ENCODE results near the gene IGF1.

DNA sequence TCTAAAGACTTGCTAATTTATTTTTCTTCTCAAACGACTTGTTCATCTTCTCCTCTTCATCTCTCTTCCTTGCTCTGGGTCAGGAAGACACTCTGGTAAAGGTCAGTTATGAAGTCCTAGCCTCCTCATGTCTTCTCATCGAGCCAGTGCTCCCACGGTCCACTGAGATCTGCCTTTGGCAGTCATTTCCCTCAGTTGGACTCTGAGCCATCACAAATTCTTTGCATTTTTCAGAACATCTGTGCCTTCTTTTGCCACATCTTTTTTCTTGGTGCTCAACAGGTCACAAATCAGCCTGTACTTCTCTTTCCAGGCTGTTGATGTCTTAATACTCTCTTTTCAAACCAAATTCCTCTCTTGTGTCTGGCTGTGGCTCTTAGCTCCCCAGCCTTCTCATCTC, 49.7 kb downstream of the IGF1 start:
- no peak for TF ChIP-seq RHOXF2B (CRISPR knock-in tag; conservative IDR thresholded peaks at IDR 0.05)
- TF ChIP-seq, protein P1, sequence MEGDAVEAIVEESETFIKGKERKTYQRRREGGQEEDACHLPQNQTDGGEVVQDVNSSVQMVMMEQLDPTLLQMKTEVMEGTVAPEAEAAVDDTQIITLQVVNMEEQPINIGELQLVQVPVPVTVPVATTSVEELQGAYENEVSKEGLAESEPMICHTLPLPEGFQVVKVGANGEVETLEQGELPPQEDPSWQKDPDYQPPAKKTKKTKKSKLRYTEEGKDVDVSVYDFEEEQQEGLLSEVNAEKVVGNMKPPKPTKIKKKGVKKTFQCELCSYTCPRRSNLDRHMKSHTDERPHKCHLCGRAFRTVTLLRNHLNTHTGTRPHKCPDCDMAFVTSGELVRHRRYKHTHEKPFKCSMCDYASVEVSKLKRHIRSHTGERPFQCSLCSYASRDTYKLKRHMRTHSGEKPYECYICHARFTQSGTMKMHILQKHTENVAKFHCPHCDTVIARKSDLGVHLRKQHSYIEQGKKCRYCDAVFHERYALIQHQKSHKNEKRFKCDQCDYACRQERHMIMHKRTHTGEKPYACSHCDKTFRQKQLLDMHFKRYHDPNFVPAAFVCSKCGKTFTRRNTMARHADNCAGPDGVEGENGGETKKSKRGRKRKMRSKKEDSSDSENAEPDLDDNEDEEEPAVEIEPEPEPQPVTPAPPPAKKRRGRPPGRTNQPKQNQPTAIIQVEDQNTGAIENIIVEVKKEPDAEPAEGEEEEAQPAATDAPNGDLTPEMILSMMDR (IDR thresholded peaks at IDR 0.05 in 2 of 3, conservative IDR thresholded peaks at IDR 0.05 in 1 of 3; ENCODE audit: insufficient read depth in 2 of 3, low read depth in 1 of 3, low read length in 3 of 3): no peak
- no peak for TF ChIP-seq CHCHD3 (CRISPR knock-in tag; IDR thresholded peaks at IDR 0.05)
- TF ChIP-seq ZNF140 (CRISPR knock-in tag; IDR thresholded peaks at IDR 0.05): no peak
- TF ChIP-seq ZC3H11A (IDR thresholded peaks at IDR 0.05; ENCODE audit: low read depth, low read length): no peak
- TF ChIP-seq KLF1 (tag; IDR thresholded peaks at IDR 0.05): no peak
- TF ChIP-seq LCOR (CRISPR knock-in tag; IDR thresholded peaks at IDR 0.05): no peak
- TF ChIP-seq ZNF224 (CRISPR knock-in tag; IDR thresholded peaks at IDR 0.05): no peak
- TF ChIP-seq, protein P2, sequence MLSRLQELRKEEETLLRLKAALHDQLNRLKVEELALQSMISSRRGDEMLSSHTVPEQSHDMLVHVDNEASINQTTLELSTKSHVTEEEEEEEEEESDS (CRISPR knock-in tag; IDR thresholded peaks at IDR 0.05): no peak
- TF ChIP-seq GABPA (tag; conservative IDR thresholded peaks at IDR 0.05; ENCODE audit: low read depth): no peak
- no peak for TF ChIP-seq NR2C1 (IDR thresholded peaks at IDR 0.05)
- no peak for TF ChIP-seq NR2C1 (tag; IDR thresholded peaks at IDR 0.05)
- TF ChIP-seq PCBP1 (IDR thresholded peaks at IDR 0.05; ENCODE audit: low read depth, low read length, poor library complexity, severe bottlenecking): no peak

Measured in K562 (cell line).